Daoy (cell line): Measurements from ENCODE around the gene GRAMD2A. TPM values are rescaled to one million over a fixed set of nuclear protein-coding genes. Genes with fewer than 3 reads are reported as not detected.

Experiments used
- DNase-seq: peaks from one replicate; pipeline ENCODE4 v3.0.0-alpha.2; 2015; ENCODE audit warnings: low read depth
- total RNA-seq: library from RNA; depleted of rRNA; stranded (reverse); fragments of >200 nt; shearing (Covaris generic); gene quantifications from 2 replicates; pipeline ENCODE4 v1.2.3, GENCODE V29; 2014

GRAMD2A gene
- total RNA-seq, 1 experiment from 2014 or later, result not detected

- DNase-seq, result peak; percentile 30
Observed at GRCh38 chr15:72168131-72168807, 29.3 kb downstream of the GRAMD2A start.

- DNase-seq, result no peak
Observed at GRCh38 chr15:72167445-72167844, 30.1 kb downstream of the GRAMD2A start.

GRCh38 chr15:72166716-72167417, 30.7 kb downstream of the GRAMD2A start:
- DNase-seq, result no peak

- DNase-seq, result no peak
Observed at GRCh38 chr15:72163719-72164118, 33.9 kb downstream of the GRAMD2A start.

- DNase-seq, result no peak
Observed at GRCh38 chr15:72162569-72162968, 35.0 kb downstream of the GRAMD2A start.

- no peak for DNase-seq
Observed at GRCh38 chr15:72161361-72162132, 36.0 kb downstream of the GRAMD2A start.

- no peak for DNase-seq
Observed at GRCh38 chr15:72160696-72161245, 36.8 kb downstream of the GRAMD2A start.

GRCh38 chr15:72156928-72157327, 40.7 kb downstream of the GRAMD2A start:
- no peak for DNase-seq

- peak; percentile 81 for DNase-seq
Observed at GRCh38 chr15:72155635-72156616, 41.7 kb downstream of the GRAMD2A start.

- DNase-seq, result peak; percentile 73
Observed at GRCh38 chr15:72155003-72155621, 42.5 kb downstream of the GRAMD2A start.

- DNase-seq, result no peak
Observed at GRCh38 chr15:72154316-72154715, 43.3 kb downstream of the GRAMD2A start.

- DNase-seq, result no peak
Observed at GRCh38 chr15:72153269-72154000, 44.2 kb downstream of the GRAMD2A start.

GRCh38 chr15:72147418-72147817, 50.2 kb downstream of the GRAMD2A start:
- DNase-seq, result no peak

GRCh38 chr15:72146934-72147333, 50.7 kb downstream of the GRAMD2A start:
- DNase-seq, result no peak

- DNase-seq, result no peak
Observed at GRCh38 chr15:72146221-72146620, 51.4 kb downstream of the GRAMD2A start.

GRCh38 chr15:72141171-72142084, 56.2 kb downstream of the GRAMD2A start:
- no peak for DNase-seq

- DNase-seq, result no peak
Observed at GRCh38 chr15:72140088-72140487, 57.5 kb downstream of the GRAMD2A start.

GRCh38 chr15:72139667-72140066, 57.9 kb downstream of the GRAMD2A start:
- no peak for DNase-seq
